ENCODE data around the gene DAZAP1.

DNA sequence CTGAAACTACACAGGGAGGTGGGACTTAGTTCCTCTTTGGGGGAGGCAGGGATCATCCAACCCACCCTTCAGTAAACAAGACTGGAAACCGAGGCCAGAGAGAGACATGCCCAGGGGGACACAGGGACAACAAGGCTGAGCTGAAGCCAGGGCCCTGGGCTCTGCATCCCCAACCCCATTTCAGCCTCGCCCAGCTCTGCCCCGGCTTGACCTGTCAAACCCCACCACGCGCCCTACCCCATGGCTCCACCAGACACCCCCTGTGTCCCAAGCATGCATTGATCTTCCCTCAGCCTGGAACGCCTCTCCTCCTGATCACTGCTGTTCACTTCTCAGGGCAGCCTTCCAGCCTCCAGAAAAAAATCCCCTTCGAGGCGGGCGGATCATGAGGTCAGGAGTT lies 40.6 kb downstream of the DAZAP1 start:
- TF ChIP-seq, protein P1, sequence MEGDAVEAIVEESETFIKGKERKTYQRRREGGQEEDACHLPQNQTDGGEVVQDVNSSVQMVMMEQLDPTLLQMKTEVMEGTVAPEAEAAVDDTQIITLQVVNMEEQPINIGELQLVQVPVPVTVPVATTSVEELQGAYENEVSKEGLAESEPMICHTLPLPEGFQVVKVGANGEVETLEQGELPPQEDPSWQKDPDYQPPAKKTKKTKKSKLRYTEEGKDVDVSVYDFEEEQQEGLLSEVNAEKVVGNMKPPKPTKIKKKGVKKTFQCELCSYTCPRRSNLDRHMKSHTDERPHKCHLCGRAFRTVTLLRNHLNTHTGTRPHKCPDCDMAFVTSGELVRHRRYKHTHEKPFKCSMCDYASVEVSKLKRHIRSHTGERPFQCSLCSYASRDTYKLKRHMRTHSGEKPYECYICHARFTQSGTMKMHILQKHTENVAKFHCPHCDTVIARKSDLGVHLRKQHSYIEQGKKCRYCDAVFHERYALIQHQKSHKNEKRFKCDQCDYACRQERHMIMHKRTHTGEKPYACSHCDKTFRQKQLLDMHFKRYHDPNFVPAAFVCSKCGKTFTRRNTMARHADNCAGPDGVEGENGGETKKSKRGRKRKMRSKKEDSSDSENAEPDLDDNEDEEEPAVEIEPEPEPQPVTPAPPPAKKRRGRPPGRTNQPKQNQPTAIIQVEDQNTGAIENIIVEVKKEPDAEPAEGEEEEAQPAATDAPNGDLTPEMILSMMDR (IDR thresholded peaks at IDR 0.05), result no peak
- TF ChIP-seq POLR2A (IDR thresholded peaks at IDR 0.05) (no peak), POLR2AphosphoS5 (IDR thresholded peaks at IDR 0.05) (no peak)

Data from suprapubic skin (tissue), 4 donors.